Fibroblast of villous mesenchyme (primary cell): ENCODE measurements around the gene PHF21A. TPM values are rescaled to one million over a fixed set of nuclear protein-coding genes. Genes with fewer than 3 reads are reported as not detected.

ENCODE experiments used
- DNase-seq: peaks from one replicate; pipeline ENCODE4 v3.0.0-alpha.2; 2010; ENCODE audit warnings: low read depth
- H3K4me3 ChIP-seq: 2 replicates; pipeline ENCODE4 v1.5.1; 2011; ENCODE audit warnings: low read depth, mild to moderate bottlenecking, low read length
- CTCF ChIP-seq: IDR thresholded peaks from 2 replicates; pipeline ENCODE4 v1.5.1; 2012; ENCODE audit warnings: low read depth, mild to moderate bottlenecking, low read length; ENCODE audit not compliant: insufficient read depth
- total RNA-seq: library from RNA; depleted of rRNA; stranded (reverse); fragments of >200 nt; gene quantifications from 2 replicates; pipeline ENCODE4 v1.2.3, GENCODE V29; 2012

The PHF21A gene
- total RNA-seq, 1 donor: 15.5 TPM

GRCh38 chr11:45885274-45885920 is 235.9 kb downstream of the PHF21A start, which contains the start of gene MAPK8IP1:
TSS of gene MAPK8IP1 (plus strand) at chr11:45885651. CDS start at chr11:45885821, 170 bp downstream.
- peak; percentile 34 for DNase-seq
- peak within 1 kb of the TSS; percentile 49 for H3K4me3 ChIP-seq
- TF ChIP-seq CTCF: no peak

- TF ChIP-seq CTCF: no peak
- no peak for DNase-seq
- H3K4me3 ChIP-seq: no peak overlapping the region
These were observed 236.6 kb downstream of the PHF21A start for GRCh38 chr11:45884596-45885185.

Other genes starting within 250 kb of the PHF21A start
- 6.5 and 6.8 TPM in 2 replicates for gene MAPK8IP1, start 235.8 kb downstream of the PHF21A start, total RNA-seq
- 0.43 and 0.64 TPM in 2 replicates for gene FREY1, start 214.2 kb downstream of the PHF21A start, total RNA-seq
- gene PEX16, start 203.6 kb downstream of the PHF21A start, total RNA-seq: 24.6 and 28.3 TPM in 2 replicates
- not detected in 2 replicates for gene LARGE2, start 198.8 kb downstream of the PHF21A start, total RNA-seq
- gene CREB3L1, start 156.2 kb upstream of the PHF21A start, total RNA-seq: 40.6 and 66.7 TPM in 2 replicates
- gene DGKZ, start 226.0 kb upstream of the PHF21A start, total RNA-seq: 50.1 and 63.1 TPM in 2 replicates